SK-MEL-5 (cell line): ENCODE data around the gene TESK2. TPM values are rescaled to one million over a fixed set of nuclear protein-coding genes. Genes with fewer than 3 reads are reported as not detected.

Source experiments
- DNase-seq: peaks from one replicate; pipeline ENCODE4 v3.0.0-alpha.2; 2016; ENCODE audit warnings: low read depth, low spot score
- in situ Hi-C: cut with HindIII; loops from 2 replicates; pipeline ENCODE4 v1.10.0; 2016; ENCODE audit warnings: low sequenced_read_pairs, high pct_unique_total_duplicates, low pct_unique_long_range_greater_than_20kb
- total RNA-seq: library from RNA; depleted of rRNA; stranded (reverse); fragments of >200 nt; shearing (Covaris generic); gene quantifications from 2 replicates; pipeline ENCODE4 v1.2.3, GENCODE V29; 2014

The TESK2 gene
- total RNA-seq, 1 experiment from 2014 or later = 32.9 TPM

DNA sequence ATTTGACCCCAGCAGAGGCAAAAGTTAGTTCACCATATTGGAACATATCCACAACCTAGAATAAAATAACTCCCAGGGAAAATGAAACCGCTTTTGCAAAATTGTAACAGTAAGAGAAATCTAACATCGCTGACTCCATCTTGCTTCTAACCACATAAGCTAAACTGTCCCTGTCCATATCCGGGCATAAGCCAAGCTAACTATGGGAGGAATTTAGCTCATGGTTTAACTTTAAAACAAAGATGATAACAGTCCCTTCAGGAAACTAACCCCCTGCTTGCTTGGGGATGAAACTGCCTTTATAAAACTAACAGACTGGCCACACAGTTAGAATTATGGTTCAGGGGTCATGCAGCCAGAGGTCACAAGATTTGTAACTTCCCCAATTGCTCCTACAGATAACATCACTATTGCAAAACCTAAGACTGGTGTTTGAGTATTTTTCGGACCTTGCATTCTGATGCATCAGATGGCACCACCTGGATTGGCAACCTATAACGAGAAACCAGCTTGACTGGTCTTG is 46.3 kb downstream of the TESK2 start:
- no peak for DNase-seq
- in situ Hi-C loops = no loop called here

DNA sequence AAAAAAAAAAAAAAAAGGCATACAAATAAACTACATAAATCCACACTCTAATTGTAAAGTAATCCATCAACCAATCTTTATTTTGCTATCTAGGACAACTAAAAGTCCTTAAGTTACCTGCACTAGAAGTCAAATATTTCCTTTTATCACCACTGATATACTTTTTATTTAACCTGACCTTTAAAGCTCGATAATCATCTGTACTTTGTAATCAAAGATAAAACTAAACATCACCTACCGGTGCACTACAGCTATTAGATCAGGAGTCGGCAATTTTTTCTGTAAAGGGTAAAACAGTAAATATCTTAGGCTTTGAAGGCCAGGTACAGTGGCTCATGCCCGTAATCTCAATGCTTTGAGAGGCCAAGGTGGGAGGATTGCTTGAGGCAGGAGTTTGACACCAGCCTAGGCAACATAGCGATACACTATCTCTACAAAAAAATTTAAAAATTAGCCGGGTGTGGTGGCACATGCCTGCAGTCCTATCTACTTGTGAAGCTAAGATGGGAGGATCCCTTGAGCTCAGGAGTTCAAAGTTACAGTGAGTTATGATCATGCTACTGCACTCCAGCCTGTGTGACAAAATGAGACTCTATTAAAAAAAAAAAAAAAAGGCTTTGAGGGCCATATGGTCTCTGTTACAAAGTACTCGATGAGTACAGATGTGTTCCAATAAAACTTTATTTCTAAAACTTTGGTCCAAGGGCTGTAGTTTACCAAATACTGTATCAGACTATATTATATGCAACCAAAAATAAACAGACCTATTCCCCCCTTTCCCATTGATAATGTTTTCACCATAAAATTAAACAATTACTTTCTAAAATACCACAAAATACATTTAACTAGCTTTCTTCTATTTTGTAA is 47.1 kb downstream of the TESK2 start:
- in situ Hi-C loops = no loop called here
- no peak for DNase-seq

DNA sequence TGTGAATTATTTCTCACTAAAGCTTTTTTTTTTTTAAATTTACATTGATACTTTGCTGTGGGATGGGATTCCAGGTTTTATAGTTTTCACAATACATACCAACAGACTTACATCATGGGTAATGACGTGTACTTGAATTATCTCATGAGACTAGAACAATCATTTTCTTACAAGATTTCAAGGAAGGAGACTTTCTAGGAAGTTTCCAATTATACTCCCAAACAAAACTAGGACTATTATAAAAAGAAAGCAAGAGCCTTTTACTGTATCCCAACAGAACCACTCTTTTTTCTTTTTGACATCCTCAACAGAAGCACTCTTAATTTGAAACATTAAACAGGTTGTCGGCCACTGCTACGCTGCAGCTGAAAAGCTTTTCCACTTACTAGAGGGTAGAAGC is 48.7 kb downstream of the TESK2 start:
- peak; percentile 84 for DNase-seq
- in situ Hi-C loops = no loop called here

DNA sequence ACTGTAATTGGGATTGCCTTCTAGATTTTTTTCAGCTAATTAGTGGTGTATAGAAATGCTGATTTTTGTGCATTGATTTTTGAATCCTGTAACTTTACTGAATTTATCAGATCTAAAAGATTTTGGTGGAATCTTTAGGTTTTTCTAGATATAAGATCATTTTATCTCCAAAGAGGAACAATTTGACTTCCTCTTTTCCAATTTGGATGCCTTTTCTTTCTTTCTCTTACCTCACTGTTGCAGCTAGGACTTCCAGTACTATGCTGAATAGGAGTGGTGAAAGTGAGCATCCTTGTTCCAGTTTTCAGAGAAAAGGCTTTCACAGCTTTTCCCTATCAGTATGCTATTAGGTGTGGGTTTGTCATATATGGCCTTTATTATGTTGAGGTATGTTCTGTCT is 53.6 kb downstream of the TESK2 start:
- in situ Hi-C loops = no loop called here
- no peak for DNase-seq

DNA sequence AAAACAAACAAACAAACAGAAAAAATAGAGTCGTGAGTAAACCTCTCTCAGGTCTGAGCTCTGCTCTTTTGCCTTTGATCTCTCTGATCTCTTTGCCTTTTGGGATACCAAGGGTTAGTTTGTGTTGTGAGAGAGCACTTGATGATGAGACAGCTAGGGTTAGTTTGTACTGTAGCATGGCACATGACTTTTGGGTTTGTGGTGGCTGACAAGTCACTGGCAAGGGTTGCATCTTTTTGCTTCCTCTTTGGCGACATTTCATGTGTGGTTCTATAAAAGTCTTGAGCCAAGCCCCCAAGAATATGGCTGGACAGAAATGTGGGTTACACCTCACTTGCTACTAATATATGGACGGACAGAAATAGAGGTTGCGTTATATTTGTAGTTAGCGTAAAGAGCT is 60.5 kb downstream of the TESK2 start:
- DNase-seq = no peak
- in situ Hi-C loops = no loop called here

DNA sequence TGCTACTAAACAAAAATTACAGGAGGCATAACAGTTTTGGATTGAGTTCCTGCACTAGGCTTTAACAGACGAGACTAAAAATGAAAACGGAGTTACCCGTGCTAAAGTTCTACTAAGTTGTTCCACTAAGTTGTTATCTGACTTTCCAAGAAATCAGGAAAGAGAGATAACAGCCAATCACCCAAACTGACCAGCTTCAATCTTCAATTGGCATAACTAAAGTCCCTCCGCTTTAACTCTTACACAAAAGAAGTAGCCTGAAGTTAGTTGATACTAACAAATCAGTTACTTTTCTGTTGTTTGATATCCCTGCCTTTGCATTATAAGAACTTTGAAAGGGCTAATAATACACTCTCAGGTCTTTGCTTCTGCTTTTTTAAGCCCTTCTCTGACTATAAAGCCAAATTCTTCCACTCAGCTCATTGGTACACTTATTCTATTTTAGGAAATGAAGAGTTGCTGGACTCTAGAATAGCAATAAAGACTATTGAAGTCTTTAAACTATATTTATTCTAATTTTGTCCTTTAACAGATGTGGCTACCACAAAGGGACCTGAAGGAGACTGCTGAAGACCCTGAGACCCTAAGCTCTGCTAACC is 61.3 kb downstream of the TESK2 start:
- in situ Hi-C loops = no loop called here
- no peak for DNase-seq

DNA sequence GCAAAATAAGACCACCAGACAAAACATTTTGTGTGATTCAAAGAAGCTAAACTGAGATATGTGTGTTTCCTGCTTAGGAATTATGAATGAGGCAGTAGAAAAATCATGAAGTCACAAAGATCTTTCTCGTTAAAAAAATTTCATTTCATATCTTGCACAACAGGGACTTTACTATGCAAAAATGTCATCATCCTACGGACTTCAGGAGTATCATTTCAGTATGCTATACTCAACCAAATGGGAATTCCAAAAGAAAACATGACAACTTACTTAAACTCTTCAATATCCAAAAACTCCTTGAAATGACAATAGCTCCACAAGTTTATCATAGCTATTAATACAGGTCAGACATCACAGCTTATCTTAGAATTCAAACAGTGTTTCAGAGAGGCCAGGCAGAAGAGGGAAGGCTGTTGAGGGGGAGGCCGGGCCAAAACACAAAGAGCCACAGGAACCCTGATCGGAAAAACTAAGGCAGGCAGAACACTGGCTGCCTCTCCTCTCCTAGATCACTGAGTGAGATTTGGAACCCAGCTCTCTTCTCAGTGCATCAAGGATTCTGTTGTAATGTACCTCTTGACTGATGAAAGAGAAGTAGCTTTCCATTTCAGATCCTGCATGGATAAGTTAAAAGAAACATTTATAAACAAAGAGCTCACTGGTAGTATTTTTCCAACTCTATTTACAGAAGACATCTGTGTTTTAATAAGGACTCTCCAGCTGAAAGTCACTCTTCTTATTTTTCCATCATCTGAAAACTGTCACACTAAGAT is 66.9 kb downstream of the TESK2 start:
- no peak for DNase-seq
- in situ Hi-C loops = no loop called here

DNA sequence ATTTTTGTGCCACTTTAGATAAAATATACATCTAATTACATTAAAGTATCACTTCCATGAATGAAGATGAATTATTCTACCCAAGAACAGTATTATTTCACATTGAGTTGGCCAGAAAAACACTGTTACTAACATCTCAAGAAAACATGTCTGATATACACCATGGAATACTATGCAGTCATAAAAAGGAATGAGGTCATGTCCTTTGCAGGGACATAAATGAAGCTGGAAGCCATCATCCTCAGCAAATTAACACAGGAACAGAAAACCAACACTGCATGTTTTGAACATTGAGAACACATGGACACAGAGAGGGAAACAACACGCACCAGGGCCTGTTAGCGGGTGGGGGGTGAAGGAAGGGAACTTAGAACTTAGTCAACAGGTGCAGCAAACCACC is 69.0 kb downstream of the TESK2 start:
- in situ Hi-C loops = no loop called here
- no peak for DNase-seq

DNA sequence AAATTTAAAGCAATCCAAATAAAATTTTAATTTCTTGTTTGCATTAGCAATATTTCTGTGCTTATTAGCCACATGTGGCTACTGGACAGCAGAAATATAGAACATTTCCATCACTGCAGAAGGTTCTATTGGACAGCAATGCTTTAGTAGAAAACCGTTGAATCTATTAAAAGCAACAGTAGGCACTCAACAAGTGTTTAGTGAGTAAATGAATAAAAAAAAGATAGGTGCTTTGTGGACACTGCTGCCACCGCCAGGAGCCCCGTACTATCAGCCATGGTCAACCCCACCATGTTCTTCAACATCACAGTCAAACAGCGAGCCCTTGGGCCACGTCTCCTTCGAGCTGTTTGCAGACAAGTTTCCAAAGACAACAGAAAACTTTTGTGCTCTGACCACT is 76.2 kb downstream of the TESK2 start:
- no peak for DNase-seq
- in situ Hi-C loops = no loop called here

DNA sequence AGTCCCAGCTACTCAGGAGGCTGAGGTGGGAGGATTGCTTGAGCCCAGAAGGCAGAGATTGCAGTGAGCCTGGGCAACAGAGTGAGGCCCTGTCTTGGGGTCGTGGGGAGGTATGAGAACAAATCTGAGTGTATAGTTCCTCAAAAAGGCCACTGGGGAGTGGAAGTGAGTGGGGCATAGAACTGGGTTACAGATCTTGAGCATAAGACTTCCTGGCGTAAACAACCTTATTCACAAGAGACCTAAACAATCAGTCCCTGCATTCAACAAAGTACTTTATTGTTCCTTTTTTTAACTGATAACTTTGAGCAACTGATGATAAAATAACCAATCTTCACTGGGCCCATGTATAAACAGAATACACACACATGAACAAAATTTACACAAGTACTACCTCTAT is 78.1 kb downstream of the TESK2 start:
- peak; percentile 78 for DNase-seq
- in situ Hi-C loops = no loop called here

DNA sequence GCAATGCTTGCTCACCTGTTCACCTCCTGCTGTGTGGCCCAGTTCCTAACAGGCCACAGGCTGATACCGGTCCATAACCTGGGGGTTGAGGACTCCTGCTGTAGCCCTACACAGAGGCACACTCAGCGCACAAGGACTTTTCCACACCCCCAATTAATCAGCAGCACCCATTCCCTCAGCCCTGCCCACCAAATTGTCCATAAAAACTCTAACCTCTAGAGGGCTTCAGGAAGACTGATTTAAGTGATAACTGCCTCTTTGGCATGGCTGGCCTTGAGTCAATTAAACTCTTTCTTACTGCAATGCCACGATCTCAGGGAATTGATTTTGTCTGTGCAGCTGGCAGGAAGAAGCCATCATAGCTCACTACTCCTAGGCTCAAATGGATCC is 79.5 kb downstream of the TESK2 start:
- in situ Hi-C loops = no loop called here

DNA sequence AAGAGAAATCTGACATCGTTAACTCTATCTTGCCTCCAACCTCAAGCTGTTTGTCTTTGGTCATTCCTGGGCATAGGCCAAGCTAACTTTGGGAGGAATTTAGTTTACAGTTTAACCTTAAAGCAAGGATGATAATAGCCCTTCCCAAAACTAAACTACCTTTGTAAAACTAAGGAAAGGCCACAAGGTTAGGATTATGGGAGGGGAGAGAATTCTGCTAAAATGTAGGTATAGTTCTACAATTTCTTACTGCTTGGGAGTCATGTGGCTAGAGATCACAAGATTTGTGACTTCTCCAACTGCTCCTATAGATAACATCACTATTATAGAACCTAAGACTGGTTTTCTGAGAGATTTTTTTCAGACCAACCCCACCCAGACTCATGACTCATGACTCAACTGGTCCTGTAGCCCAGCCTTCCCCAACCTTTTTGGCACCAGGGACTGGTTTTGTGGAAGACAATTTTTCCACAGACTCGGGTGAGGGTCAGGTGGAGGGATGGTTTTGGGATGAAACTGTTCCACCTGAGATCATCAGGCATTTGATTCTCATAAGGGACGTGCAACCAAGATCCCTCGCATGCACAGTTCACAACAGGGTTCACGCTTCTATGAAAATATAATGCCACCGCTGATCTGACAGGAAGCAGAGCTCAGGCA is 80.0 kb downstream of the TESK2 start:
- in situ Hi-C loops = no loop called here
- peak; percentile 92 for DNase-seq

More for the DNA sequence above, 79.5 kb downstream of the TESK2 start:
- peak; percentile 65 for DNase-seq

DNA sequence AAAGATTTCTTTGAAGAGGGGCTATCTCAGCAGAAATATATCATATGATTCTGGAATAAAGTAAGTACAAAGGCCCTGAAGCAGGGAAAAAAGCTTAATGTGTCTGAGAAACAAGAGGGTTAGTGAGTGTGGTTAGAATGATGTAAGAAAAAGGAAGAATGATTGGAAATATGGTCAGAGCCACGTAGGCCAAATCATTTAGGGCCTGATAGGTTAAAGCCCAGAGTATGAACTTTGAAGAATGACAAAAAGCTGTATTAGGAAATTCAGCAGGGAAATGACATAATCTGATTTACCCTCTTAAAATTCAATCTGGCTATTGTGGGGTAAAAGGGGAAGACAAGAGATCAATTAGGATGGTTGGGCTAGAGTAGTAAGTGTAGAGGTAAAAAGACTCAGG is 81.7 kb downstream of the TESK2 start:
- DNase-seq = peak; percentile 95
- in situ Hi-C loops = no loop called here

DNA sequence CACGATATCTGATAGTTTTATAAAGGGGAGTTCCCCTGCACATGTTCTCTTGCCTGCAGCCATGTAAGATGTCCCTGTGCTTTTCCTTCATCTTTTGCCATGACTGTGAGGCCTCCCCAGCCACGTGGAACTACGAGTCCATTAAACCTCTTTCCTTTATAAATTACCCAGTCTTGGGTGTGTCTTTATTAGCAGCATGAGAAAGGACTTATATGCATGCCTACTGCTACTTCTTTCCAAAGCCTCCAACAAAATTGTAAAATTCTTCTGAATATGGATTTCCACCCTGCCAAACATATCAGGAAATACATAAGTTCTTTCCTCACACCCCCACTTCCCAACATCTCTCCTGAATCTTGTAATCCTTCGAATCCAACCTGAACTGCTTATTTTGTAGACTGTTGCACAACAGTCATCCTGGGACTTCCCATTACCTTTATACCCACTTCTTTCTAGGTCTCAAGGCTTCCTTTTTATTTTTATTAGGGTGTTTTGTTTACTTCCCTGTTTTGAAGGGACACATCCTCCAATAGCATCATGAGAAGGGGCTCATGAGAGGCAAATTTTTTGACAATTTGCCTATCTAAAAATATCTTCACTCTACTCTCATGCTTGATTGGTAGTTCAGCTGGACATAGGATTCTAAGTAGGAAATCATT is 83.2 kb downstream of the TESK2 start:
- in situ Hi-C loops = no loop called here
- DNase-seq = no peak

DNA sequence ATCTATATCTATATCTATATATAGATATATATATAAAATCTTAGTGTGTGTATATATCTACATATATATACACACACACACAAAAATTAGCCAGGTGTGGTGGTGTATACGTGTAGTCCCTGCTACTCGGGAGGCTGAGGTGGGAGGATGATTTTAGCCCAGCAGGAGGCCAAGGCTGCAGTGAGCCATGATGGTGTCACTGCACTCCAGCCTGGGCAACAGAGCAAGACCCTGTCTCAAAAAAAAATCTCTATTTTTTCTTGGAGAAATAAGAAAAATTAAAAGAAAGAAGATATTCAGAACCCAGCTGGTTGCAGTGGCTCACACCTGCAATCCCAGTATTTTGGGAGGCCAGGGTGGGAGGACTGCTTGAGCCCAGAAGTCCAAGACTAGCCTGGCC is 85.3 kb downstream of the TESK2 start:
- DNase-seq = no peak
- in situ Hi-C loops = no loop called here

DNA sequence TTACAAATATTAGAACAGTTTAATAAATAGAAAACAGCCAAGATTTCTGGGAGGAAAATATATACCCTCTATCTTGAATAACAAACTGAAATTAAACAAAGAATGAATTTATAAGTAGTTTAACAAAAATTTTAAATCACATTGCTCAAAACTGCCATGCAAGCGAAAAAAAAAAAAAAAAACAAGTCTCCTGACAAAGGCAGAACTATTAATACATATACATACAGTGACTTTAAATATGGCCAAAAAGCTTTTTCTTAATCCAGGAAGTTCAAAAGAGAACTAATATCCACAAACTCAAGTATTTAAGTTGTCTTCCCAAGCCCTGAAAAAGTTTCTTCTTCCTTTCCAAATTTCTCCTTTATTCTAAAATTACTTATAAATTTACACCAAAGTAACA is 87.2 kb downstream of the TESK2 start:
- in situ Hi-C loops = no loop called here

DNA sequence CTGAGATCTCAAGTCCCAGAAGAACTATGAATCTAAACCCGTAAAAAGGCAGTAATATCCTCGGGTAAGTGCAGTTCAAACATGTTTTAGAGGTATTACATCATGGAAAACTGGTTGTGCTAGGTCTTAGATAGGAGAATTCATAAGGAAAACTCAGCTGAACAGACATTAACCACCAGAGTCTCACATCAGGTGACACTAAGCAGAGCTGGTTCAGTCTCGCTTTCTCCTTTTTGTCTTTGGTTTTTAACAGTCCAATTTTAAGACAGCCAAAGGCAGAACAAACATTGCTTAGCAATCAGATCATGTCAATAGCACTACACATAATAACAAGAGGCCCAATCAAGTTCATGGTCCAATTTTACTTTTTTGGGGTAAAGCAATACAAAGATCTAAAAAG is 87.7 kb downstream of the TESK2 start:
- in situ Hi-C loops = no loop called here
- no peak for DNase-seq

More for the DNA sequence above, 87.2 kb downstream of the TESK2 start:
- DNase-seq = no peak
